ENCODE results near the gene CHMP3.
"Not testable (repeated sequence)": the region's sequence is repeated elsewhere in the genome, so short reads cannot be mapped to it uniquely, and the experiment has no call there.

CHMP3 gene

GRCh38 chr2:86500325-86501083 is 62.7 kb downstream of the CHMP3 start:
- no peak for DNase-seq

DNA sequence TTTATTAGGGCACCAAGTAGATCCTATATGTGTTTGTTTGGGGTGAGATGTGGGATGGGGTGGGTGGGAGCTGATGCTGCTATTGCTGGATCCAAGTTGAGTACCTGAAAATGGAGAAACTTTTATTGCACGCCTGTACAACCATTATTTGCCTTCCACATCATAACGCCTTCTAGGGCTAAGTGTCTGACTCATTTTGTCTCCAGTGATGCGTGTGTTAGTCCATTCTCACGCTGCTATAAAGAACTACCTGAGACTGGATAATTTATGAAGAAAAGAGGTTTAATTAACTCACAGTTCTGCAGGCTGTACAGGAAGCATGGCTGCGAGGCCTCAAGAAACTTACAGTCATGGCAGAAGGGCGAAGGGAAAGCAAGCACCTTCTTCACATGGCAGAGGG is 63.9 kb downstream of the CHMP3 start:
- DNase-seq = no peak

DNA sequence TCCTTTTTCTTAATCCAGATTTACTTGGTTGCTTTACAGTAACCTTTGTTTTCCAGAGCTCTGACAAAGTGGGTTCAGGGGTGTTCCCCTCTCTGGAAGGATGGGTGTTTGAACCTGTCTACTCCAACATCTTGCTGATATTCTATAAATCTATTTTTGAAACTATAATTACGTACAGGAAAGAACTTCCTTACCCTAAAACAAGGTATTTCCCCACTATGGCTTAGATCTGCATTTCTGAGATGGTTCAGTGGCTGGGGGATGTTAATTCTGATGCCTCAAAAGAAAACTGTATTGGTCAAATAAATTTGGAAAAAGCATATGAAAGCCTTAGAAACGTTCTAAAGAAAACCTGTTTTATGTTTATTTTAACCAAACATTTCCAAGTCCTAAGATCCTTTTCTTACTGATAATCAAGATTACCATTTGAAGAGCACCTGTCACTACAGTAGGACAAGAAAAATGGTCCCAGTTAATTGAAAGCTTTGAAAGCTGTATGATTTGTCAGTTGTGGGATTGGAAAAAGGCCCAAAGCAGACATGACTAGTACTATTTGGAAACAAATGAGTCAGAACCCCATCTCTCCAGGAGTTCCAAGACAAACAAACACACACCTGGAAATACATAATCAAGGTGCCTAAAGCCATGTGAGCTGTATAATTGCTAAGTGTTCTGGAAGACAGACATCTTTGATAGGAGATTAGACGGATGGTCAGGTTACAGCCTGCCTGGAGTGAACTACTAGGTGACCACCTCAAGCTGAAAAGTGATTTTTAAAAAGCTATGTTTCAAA is 64.6 kb downstream of the CHMP3 start:
- DNase-seq = no peak

DNA sequence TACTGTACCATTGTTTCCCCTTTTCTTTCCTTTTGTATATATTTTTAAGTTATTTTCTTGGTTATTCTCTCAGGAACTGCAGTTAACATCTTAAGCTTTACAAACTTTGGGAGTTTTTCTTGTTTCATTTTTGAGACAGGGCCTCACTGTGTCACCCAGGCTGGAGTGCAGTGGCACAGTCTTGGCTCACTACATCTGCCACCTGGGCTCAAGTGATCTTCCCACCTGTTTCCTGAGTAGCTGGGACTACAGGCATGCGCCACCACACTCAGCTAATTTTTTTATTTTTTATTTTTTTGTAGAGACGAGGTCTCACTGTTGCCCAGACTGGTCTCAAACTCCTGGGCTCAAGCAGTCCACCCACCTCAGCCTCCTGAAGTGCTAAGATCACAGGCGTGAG is 66.9 kb downstream of the CHMP3 start:
- DNase-seq = not testable (repeated sequence)

DNA sequence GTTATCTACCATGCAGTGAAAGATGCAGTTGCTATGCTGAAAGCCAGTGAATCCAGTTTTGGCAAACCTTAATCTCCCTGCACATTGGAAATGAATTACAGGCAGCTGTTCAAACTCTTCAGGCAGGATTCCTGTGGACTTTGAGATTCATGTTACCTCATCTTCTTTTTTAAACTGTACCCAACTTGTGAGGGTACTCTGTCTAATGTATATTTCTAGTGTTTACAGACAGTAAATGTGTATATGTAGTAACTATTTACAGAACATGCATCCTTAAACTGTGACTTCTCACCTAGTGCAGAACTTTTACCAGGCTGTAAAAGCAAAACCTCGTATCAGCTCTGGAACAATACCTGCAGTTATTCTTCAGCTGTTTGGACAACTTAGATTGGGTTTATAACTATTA is 71.2 kb downstream of the CHMP3 start:
- DNase-seq = no peak

DNA sequence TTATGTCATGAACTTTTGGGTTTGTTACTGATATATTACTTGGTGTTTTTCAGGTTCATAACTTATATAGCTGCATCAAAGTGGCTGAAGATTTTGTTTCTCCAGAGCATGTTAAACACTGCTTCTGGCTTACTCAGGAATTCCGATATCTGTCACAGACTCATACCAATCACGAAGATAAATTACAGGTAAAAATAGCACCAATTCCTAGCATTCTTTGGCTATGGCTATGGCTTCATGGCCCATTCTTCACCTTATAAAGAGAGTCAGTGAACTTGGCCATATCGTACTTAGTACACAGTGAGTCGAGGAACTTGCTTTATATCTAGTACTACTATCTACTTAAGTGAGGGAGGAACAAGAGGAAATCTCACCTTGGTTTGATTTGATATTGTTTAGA is 72.2 kb downstream of the CHMP3 start:
- no peak for DNase-seq

GRCh38 chr2:86490245-86490644 is 73.0 kb downstream of the CHMP3 start:
- no peak for DNase-seq

GRCh38 chr2:86489542-86489941 is 73.7 kb downstream of the CHMP3 start:
- DNase-seq = no peak

- no peak for DNase-seq
These were observed 74.5 kb downstream of the CHMP3 start for GRCh38 chr2:86488561-86489250.

DNA sequence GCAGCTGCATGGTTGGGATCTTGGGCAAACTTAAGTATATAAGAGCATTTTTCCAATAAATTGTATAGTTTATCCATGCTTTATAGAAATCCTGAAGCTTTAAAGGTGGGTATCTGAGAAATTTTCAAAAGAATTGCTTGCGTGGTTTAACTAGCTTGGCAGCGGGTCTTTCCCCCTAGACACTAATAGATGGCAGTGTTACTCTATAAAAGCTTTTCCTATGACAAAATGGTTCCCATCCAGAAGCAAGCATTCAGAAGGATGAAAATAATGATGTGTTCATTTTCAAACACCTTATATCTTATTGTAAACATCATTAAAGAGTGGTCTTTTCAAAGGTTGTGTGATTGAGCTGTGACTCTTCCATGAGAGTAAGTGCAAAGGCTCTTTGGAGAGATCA is 76.2 kb downstream of the CHMP3 start:
- no peak for DNase-seq

DNA sequence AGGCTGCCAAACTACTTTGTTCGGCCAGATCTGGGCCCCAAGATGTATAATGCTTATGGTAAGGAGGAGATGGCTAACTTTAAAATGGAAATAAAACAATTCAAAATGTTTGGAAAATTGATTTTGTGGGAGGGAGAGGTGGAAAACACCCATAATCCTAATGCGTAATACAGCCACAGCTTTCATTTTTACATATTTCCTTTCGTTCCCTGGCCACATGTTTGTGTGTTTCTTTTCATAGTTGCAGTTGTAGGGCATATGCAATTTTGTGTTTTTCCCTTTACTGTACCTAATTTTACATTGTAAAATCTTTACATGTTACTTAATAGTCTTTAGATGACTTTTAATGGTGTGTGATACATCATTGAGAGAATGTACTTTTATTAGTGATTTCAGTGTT is 77.4 kb downstream of the CHMP3 start:
- DNase-seq = no peak

- DNase-seq = no peak
These were observed 78.1 kb downstream of the CHMP3 start for GRCh38 chr2:86485103-86485502.

GRCh38 chr2:86484385-86484784 is 78.9 kb downstream of the CHMP3 start:
- no peak for DNase-seq

DNA sequence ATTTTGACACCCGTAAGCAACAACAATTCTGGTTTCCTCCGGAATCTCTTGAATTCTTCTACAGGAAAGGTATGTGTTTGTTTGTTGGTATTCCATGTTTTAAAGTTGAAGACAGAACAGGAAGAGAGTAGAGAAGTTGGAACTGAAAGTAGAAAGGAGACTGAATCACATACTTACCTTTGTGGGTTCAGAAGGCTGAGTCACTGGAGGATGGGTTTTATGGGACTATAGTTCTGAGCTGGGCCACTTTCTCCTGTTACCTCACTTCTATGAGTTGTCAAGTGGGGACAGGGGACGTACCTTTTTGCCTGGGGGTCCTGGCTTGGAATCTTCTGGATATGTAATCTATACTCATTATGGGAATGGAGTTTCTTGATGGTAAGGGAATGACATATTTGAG is 81.2 kb downstream of the CHMP3 start:
- DNase-seq = peak; percentile 8

GRCh38 chr2:86480105-86480504 is 83.1 kb downstream of the CHMP3 start:
- no peak for DNase-seq

DNA sequence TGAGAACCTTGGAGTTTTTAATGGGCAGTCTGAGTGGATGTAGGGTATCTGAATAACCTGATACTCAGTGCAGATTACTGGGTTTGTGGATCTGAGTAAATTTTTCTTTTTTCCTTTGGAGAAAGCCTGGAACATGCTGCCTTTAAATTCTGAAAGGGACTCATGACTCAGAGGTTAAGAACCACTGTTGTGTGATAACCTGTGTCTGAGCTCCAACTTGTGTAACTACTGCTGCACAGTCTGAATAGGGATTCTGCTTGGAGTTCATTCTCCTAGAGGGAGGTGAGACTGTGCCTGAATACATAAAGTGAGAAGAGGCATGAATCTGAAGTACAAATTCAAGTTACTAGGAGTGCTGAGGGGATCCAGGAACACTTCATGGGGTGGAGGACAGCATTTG is 85.9 kb downstream of the CHMP3 start:
- DNase-seq = no peak

- no peak for DNase-seq
These were observed 86.3 kb downstream of the CHMP3 start for GRCh38 chr2:86476918-86477317.

DNA sequence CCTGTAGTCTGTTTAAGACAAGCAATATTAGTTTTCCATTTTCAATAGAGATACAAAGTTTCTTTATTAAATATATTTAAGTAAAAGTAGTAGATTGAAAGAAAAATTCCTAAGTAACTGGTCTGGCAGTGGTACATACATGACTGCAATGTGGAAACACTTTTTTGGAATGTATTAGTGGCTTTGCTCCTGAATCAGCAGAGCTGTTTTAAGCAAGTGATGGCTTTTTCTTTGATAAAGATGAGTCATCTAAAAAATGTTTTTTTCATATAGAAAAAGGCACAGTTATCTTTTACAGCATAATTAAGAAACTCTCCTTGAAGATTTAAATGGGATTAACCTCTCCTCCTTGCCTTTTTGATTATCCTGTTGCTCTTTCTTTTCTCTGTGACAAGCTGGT is 87.2 kb downstream of the CHMP3 start:
- no peak for DNase-seq

DNA sequence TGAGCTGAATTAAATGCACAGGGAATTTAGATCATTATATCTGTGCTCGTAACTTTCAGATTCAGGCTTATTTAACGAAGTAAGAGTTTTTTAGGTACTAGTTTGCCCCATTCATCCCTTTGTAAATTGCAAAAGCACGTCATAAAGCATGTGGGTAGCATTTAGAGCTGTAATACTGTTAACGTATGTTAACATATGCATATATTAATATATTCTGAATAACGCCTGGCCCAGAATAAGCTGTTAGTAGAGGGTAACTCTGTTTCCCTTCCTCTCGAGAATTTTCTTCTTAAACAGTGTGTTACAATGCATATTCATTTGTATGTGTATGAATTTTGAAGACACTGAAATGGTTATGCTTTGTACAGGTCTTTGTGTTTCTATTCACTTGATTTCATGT is 91.6 kb downstream of the CHMP3 start:
- DNase-seq = no peak

- DNase-seq = no peak
These were observed 92.4 kb downstream of the CHMP3 start for GRCh38 chr2:86470890-86471289.

DNA sequence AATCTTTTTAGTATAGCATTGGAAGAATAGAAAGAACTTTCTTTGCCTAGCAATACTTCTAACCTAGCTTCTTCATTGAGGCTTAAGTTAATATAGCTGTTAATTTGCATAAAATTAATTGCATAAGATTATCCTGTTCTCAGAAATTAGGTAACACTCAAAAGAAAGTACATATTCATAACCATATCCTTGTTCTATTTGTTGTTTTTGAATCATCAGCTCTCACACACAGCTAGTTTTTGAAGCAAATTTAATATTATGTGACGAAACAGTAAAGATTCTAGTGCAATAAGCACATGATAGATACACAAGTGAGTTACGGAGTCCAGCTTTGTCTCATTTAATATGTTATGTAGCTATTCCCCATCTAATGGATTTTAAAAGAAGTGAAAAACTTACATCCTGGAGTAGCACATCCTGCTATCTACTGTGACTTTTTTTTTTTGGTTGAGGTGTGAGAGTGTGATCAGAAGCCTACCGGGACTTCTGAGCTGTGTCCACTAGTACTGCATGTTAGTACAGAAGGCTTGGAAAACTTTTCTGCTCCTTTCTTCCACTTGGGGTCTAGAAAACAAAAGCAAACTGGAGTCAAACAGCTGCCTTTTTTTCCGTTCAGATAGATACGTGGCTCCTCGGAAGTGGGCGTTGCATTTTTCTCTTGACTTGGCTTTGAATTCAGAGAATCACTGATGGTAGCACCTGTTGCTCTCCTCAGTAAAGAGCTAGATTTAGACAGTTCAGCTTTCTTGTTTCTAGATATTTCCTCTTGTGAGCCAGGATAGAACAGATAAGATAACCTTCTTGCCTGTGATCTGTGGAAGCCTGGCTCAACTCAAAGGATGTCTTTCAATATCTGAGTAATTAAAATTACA is 94.8 kb downstream of the CHMP3 start:
- peak; percentile 32 for DNase-seq

GRCh38 chr2:86466306-86466705 is 96.9 kb downstream of the CHMP3 start:
- no peak for DNase-seq

- peak; percentile 34 for DNase-seq
These were observed 98.6 kb downstream of the CHMP3 start for GRCh38 chr2:86464652-86465051.
